ENCODE results near the gene MAN2A1.
A peak's percentile ranks its signal among the peaks of the same experiment; 100 is the strongest.
"Not testable (repeated sequence)": the region's sequence is repeated elsewhere in the genome, so short reads cannot be mapped to it uniquely, and the experiment has no call there.

Gene MAN2A1

DNA sequence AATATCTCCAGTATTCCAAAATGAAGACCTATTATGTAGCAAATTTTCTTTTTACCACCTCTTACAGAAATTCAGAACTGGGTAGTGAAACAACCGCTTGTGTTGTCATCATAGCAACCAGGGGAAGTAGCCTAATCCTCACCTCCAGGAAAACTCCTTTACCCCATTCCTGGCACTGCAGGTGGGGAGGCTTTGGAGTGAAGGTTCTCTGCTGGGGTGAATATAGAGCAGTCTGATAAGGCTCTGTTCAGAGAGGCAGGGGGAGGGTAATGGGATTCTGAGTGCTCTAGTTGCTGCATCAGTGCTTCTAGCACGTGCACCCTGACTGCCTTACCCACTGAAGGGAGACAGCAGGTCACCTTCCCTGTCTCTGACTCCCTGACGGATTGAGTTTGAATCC lies 116.2 kb downstream of the MAN2A1 start:
- DNase-seq (ENCODE audit: insufficient read length, low spot score) = no peak
- peak; percentile 66 for FAIRE-seq

DNA sequence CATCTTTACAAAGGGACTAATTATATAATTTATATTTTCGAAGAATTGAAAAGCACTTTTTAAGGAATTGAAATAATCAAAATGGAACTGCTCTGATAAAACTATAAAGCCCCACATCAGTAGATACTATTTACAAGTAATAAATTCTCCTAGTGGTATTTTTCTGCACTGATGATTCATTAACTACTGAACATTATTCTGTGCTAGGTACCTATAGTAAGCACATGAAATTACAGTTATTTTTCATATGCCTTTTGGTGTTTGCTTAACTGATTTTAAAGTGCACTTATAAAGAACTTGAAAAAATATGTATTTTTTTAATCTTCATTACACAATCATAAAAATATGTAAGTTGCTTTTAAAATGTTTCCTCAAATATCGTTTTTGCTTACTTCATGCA lies 123.0 kb downstream of the MAN2A1 start:
- FAIRE-seq = no peak
- DNase-seq (ENCODE audit: insufficient read length, low spot score) = no peak

DNA sequence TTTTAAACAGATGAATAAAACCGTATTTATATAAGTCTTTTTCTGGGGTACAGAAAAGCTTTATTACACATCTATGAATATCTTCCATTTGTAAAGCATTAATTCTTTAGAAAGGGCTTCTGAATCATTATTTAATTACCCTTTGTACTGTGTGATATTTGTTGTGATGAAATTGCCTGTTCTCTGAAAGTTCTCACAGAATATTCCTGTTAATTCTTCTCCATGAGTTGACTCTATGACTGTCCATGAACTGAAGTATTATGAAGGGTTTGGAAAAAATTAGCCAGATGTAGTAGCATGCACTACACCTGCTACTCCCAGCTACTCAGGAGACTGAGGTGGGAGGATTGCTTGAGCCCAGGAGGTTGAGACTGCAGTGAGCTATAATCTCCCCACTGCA lies 127.0 kb downstream of the MAN2A1 start:
- no peak for FAIRE-seq
- no peak for DNase-seq (ENCODE audit: insufficient read length, low spot score)

DNA sequence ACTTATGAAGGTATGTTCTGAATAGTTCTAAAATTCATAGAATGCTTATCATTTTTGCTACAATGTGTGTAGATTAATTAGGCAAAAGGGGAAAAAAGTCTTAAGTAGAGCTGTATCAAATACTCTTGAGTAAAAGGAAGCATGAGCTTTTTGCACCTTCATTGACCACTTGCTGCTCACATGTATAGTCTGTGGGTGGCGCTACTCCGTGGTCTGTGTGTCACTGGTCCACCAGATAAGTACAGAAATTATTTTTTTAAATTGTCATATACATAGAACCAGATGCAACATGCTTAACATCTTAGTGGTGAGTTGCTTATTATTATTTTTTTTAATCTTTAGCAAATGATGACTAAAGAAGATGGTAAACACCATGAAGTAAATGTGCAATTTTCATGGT lies 130.2 kb downstream of the MAN2A1 start:
- FAIRE-seq (no peak), DNase-seq (ENCODE audit: insufficient read length, low spot score) (no peak)

DNA sequence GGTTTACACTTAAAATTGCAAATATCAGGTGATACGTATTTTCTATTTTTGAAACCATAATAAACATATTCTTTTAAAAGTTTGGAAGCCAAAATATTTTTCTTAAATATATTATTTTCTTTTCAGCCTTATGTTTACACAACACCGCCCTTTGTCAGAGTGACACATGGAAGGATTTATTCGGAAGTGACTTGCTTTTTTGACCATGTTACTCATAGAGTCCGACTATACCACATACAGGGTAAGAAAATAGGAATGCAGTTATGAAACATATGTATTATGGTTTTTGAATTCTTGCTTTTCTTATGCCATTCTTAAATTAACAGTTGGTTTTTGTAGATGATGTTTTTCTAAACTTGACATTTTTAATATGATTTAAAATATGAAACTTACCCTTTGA lies 133.9 kb downstream of the MAN2A1 start:
- DNase-seq (ENCODE audit: insufficient read length, low spot score) (no peak), FAIRE-seq (no peak)

DNA sequence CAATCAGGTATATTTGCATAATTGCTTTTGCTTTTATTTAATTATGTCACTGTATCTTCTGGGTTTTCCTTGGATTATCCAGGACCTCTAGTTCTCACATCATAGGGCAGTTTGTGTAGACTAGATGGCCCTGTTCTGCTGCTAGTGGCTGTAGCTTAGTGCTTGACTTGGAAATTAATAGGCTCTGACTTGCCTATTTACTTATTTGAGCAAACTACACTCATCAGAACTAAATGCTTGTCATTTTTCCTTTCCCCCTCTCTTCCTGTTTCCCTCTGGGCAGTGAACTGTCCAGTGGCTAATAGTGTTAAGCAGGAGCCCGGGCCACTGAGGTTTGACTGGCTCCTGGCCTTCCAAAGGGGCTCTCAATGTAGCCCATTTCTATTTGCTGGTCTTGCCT lies 135.7 kb downstream of the MAN2A1 start:
- no peak for FAIRE-seq
- DNase-seq (ENCODE audit: insufficient read length, low spot score) = no peak

DNA sequence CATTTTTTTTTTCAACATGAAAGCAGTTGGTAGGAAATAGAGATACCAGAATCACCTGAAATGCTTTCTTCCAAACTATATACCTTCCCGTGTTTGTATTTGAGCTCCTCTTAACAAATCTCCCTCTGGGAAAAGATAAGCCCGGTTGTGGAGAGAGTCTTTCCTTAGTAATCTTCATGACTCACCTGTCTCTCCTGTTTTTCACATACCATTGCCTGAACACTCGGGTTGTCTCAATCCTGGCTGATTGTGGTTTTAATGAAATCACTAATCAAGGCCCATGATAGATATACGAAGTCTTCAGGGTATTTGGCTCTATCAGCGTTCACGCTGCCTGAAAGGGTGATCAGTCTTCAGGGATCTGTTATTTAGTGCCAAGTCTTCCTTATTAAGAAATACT lies 136.7 kb downstream of the MAN2A1 start:
- DNase-seq (ENCODE audit: insufficient read length, low spot score) (no peak), FAIRE-seq (no peak)

DNA sequence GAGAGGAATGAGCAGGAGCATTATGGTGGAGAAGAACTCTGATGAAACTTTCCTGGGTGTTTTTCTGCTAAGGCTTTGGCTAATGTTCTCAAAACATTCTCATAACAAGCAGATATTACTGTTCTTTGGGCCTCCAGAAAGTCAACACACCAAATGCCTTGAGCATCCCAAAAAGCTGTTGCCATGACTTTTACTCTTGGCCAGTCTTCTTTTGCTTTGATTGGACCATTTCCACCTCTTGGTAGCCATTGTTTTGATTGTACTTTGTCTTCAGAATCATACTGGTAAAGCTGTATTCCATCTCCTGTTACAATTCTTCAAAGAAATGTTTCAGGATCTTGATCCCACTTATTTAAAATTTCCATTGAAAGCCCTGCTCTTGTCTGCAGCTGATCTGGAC lies 139.6 kb downstream of the MAN2A1 start:
- DNase-seq (ENCODE audit: insufficient read length, low spot score) = no peak

DNA sequence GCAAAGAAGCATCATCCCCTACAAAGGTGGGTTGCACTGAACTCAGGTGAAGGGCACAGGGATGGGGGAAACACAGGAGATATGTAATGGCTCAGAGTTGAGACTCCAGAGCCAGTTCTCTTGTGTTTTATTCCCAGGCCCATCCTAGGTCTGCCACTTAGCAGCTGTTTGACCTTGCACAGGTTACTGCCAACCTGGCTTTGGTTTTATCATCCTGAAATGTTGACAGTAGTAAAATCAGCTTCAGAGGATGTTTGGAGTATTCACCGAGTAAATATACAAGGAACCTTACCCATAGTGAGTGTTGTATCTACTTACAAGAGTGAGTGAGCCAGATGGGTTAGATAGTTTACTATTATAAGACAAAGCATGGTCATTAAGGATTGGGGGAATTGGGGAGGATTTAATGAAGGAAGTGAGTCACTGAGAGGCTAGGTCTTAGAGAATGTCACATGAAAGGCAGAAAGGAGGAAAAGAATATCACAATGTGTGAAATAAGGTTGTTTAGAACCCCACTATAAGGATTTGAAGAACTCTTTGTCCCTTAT lies 141.3 kb downstream of the MAN2A1 start:
- DNase-seq (ENCODE audit: insufficient read length, low spot score) (no peak), FAIRE-seq (no peak)

More for the DNA sequence above, 139.6 kb downstream of the MAN2A1 start:
- no peak for FAIRE-seq

DNA sequence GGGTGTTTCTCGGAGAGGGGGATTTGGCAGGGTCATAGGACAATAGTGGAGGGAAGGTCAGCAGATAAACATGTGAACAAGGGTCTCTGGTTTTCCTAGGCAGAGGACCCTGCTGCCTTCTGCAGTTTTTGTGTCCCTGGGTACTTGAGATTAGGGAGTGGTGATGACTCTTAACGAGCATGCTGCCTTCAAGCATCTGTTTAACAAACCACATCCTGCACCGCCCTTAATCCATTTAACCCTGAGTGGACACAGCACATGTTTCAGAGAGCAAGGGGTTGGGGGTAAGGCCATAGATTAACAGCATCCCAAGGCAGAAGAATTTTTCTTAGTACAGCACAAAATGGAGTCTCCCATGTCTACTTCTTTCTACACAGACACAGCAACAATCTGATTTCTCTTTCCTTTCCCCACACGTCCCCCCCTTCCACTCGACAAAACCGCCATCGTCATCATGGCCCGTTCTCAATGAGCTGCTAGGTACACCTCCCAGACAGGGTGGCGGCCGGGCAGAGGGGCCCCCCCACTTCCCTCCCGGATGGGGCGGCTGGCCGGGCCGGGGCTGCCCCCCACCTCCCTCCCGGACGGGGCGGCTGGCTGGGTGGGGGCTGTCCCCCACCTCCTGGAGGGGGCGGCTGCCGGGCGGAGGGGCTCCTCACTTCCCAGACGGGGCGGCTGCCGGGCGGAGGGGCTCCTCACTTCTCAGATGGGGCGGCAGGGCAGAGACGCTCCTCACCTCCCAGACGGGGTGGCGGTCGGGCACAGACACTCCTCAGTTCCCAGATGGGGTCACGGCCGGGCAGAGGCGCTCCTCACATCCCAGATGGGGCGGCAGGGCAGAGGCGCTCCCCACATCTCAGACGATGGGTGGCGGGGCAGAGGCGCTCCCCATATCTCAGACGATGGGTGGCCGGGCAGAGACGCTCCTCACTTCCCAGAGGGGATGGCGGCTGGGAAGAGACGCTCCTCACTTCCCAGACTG lies 142.8 kb downstream of the MAN2A1 start:
- not testable (repeated sequence) for DNase-seq (ENCODE audit: insufficient read length, low spot score); FAIRE-seq

DNA sequence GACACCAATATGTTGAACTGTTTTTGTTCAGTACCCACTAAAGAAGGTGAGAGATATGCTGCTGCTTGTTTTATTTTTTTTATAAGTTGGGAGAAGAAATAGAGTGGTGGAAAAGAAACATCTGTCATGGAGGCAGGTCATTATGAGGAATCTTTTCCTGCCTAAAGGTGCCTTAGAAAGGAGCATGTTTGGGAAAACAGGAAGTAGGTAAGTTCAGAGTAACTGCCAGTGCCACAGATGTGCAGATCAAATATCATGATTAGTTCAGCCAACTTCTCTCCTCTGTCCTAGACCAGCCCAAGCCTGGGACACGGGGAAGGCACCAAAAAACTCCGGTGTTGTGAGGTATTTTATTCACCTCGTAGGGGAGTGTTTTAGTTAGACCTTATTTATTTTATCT lies 144.2 kb downstream of the MAN2A1 start:
- FAIRE-seq (no peak), DNase-seq (ENCODE audit: insufficient read length, low spot score) (no peak)

DNA sequence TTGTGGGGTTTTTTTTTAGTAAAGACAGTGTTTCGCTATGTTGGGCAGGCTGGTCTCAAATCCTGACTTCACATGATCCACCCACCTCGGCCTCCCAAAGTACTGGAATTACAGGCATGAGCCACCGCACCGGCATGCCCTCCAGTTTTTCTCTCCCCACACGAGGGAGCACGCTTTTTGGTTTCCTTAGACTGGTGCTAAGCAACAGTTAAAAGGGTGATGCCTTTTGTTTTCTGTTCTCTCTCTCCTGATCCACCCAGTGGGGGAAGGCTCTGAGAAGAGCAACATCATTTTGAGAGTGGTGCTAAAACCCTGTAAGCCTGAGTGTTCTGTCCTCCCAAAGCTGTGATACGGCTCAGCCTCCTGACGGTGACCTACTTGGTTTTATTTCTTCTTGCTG lies 146.6 kb downstream of the MAN2A1 start:
- DNase-seq (ENCODE audit: insufficient read length, low spot score) (no peak), FAIRE-seq (no peak)

DNA sequence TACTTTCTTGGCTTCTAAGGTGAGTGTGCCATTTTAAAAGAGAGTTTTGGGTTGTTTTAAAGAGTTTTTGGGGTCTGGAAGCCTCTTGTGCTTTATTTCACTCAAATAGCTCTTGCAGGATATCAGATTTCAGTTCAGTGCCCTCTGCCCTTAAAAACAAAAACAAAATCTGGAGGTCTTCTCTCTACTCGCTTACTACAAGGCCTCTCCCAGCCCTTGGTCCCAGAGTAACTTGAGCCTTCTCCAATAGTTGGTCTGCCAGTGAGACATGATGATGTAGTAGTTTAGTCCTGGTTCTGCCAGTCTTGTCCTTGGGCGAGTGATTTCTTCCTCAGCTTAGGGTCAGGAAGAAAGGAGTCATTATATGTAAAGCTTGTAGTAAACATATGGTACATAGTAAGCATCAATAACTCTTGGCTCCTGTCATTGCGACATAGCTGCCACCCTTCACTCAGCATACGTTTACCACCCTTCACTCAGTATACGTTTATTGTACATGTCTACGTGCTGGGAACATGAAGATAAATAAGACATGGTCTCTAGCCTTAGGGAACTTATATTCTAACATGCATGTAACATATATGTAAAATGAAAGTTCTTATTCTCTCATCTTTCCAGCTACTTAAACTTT lies 147.6 kb downstream of the MAN2A1 start:
- no peak for FAIRE-seq

DNA sequence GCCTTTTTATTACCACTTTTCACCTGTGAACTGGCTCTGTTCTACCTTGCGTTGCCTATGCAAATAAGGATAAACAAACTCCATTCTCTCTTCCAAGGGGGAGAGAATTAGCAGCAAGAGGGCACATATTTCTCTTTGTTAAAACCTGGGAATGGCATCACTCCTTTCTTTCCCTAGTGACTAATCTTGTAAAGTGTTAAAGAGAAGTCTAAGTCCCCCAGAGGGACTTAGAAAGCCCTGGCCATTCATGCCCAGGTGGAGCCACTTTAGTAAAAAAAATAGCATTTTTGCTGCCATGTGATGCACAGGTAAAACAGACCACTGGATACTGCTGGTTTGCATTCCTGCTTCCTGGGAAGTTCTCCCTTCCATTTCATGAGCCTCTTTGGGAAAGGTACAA lies 148.4 kb downstream of the MAN2A1 start:
- no peak for DNase-seq (ENCODE audit: insufficient read length, low spot score)
- FAIRE-seq = no peak

More for the DNA sequence above, 147.6 kb downstream of the MAN2A1 start:
- no peak for DNase-seq (ENCODE audit: insufficient read length, low spot score)

DNA sequence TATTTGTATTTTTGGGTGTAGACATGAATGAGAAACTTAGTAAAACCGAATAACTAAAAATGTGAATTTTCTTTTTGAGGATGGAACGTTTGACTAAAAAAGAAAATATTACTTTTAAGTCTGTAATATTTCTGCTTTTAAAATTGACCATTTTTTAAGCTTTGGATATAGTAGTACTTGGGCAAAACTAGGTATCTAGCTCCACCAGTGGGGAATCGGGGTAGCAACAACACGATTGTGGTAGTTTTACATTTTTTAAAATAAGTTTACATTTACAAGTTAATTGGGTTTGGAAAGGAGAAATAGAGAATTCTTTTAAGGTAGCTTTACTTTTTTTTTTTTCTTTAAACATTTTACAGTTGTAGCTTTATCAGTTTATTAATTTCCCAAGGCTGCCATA lies 154.4 kb downstream of the MAN2A1 start:
- FAIRE-seq (no peak), DNase-seq (ENCODE audit: insufficient read length, low spot score) (no peak)

DNA sequence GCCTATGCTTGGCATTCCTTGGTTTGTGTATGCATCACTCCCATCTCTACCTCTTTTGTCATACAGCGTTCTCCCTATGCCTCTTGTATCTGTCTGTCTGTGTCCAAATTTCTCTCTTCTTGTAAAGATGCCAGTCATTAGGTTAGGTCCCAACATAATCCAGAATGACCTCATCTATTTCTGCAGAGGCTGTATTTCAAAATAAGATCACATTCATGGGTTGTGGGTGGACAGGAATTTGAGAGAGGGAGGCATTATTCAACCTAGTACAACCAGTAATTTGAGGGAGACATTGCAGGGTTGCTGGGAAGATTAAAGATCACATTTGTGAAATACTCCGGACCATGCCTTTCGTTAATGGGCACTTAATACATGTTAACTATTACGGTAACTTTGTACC lies 155.0 kb downstream of the MAN2A1 start:
- DNase-seq (ENCODE audit: insufficient read length, low spot score) (no peak), FAIRE-seq (no peak)

DNA sequence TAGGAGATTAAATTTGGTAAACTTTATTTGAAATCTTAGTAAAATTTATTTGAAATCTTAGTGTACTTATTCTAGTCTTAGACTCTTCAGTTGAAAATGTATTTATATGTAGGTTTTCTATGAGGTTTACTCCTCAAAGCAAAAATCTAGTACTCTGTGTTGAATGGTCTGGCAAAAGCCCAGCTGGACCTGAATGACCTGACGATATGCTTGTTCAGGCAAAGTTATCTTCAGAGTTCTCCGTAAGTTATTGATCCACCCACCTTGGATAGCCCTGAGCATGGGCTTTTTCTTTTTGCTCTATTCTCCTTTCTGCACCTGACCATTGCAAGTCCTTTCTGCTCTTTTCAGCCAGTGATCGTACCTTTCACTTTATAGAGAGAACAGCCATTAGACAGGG lies 158.4 kb downstream of the MAN2A1 start:
- FAIRE-seq (no peak), DNase-seq (ENCODE audit: insufficient read length, low spot score) (no peak)

DNA sequence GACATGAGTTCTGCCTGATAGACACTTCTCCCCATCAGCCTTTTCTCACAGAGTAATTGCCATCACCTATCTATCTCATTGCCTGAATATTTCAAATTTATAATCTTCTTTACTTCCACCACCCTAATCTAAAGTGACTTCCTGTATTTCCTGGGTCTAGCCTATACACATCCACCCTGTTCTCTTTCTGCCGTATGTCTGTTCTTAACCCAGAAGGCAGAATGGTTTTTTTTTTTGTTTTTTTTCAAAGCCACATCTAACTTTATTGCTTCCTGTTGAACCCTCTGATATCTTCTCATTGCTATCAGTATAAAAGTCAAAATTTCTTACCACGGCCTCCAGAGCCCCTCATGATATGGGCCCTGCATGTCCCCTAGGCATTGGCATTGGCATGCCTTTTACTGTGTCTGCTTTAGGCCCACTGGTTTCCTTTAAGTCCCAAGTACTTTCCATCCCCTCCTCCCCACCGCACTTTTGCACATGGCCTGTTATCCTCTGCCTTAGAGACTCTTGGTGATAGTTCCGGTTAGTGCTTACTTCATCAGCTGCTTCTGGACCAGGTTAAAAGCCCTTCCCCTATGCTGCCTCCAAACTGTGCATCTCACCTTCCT lies 159.9 kb downstream of the MAN2A1 start:
- FAIRE-seq = no peak
- DNase-seq (ENCODE audit: insufficient read length, low spot score) = no peak

DNA sequence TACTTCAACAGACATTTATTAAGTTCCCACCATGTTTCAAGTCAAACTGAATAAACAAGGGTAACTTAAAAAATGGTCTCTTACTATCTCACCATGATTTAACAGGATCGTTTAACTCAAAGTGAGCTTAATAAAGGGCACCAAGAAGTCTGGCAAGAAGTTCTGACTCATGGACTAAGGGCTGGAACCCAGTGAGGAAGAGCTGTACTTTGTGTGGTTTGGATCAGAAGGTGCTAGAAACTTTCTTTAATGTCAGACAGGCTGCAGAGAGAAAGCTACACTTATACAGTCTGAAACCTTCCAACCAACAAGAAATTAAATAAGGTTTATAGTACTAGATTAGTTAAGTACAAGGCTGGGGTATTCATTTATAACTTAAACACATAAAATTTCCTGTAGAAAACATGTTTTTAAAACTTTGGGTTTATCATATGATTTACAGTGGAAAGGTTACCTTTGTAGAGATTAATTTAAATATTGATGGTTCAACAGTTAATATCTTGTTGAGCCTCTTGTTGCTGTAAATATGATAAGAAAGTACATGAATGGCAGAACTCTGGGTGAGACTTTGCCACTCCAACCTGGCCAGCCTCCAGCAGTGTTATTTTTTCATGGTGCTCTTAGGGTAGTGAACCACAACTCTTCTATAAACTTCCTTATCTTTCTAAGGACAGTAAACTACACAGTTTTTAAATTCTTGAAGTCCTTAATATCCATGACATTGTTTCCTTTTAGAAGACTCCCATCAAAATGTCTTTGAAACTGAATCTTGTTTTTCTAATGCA lies 162.8 kb downstream of the MAN2A1 start:
- no peak for DNase-seq (ENCODE audit: insufficient read length, low spot score)
- FAIRE-seq = peak; percentile 48

DNA sequence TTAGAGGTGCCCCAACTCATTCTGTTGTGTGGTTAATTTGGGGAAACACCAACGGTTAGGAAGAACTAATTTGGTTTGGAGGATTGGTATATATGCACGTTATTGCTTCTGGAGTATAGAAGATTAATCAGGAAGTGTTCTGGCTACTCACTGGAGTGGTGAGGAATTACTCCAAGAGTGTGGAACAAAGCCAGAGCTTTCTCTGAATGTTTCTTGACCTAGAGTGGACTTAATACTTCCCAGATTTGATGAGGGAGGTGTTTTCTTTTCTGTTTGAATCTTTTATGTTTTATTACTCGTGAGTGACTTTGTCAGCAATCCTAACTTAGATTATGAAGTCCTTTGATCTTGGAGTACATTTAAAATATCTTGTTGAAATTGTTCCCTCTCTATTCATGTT lies 163.7 kb downstream of the MAN2A1 start:
- FAIRE-seq (no peak), DNase-seq (ENCODE audit: insufficient read length, low spot score) (no peak)

DNA sequence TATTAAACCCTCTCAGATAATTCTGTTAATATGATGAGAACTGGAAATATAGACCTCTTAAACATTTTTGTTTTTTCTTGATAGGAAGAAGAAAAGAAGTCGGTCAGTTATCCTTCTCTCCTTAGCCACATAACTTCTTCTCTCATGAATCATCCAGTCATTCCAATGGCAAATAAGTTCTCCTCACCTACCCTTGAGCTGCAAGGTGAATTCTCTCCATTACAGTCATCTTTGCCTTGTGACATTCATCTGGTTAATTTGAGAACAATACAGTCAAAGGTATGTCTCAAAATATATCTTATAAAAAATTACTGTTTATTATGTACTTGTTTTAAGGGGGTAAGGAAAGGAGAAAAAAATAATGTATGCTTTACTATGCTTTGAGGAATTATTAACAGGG lies 165.3 kb downstream of the MAN2A1 start:
- FAIRE-seq (no peak), DNase-seq (ENCODE audit: insufficient read length, low spot score) (no peak)

All from GM19239 (cell line).